Stimulated activated CD4-positive, alpha-beta T cell treated with anti-CD3 and anti-CD28 coated beads, Interleukin-15, amount 100 ng/mL, for 1 hour (primary cell): ENCODE measurements around the gene IMMP2L.

Experiments used
- DNase-seq, 2 donors: peaks; one replicate each; pipeline ENCODE4 v3.0.0-alpha.2; 2020; ENCODE audit warnings: low read depth in 1 of 2, low spot score in 1 of 2

Gene IMMP2L

GRCh38 chr7:111168182-111168581 is 394.1 kb downstream of the IMMP2L start:
- no peak for DNase-seq

DNA sequence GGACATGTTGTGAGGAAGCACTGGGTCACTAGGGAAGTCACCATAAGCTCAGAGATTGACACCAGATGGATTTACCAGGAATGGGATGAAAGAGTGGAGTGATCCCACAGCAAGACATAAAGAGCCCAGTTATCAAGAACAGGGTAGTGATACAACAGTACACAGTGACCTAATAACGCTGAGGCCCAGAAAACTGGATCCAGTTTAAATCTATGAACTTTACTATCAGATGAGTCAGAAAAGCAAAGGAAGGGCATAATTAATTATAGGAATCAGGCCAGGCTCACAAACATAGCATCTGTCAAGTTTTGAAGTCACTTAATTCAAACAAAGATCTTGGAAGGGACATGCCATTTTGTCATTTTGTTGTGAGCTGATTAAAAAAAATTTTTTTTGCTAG is 397.9 kb downstream of the IMMP2L start:
- DNase-seq: no peak

GRCh38 chr7:111162692-111163091 is 399.6 kb downstream of the IMMP2L start:
- no peak for DNase-seq

GRCh38 chr7:111160297-111160696 is 402.0 kb downstream of the IMMP2L start:
- no peak for DNase-seq

GRCh38 chr7:111159426-111159825 is 402.9 kb downstream of the IMMP2L start:
- DNase-seq: no peak

GRCh38 chr7:111150709-111151108 is 411.6 kb downstream of the IMMP2L start:
- no peak for DNase-seq

GRCh38 chr7:111147708-111148533 is 414.4 kb downstream of the IMMP2L start:
- DNase-seq: no peak

DNA sequence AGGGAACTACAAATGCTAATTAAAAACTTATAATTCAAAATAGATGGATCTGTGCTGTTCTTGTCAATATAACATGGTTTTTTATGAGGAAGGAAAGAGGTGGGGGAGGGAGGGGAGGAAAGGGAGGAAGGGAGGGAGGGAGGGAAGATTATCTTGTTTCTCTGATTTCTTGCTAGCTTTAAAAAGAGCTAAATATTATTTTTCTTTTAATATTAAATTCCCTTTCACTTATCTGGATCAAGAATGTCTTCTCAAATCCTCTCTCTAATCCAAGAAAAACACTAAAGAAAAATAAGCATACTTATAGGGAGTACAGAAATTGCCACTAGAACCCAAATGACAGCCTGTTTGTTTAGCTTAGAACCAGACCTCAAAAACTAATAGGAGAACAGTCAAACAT is 416.2 kb downstream of the IMMP2L start:
- DNase-seq: no peak

- DNase-seq: no peak
Observed at GRCh38 chr7:111145472-111145871, 416.8 kb downstream of the IMMP2L start.

- DNase-seq: no peak
Observed at GRCh38 chr7:111140091-111140865, 422.0 kb downstream of the IMMP2L start.

DNA sequence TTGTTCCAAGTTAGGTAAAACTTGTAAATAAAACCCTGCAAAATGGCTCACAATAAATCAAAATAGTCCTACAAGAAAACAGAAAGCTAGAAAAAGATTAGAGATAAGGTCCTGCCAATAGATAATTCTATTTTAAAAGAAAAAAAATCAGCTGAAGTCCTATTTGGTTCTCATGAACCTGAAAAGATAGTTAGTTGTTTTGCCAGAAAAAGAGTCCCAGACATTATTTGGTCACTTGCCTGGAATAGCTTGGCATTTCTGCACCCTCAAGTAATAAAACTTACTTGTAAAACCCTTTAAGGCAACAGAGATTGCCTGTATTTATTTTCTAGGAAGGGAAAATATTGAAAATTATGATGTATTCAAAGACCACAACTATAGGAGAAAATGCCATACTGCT is 423.7 kb downstream of the IMMP2L start:
- DNase-seq: no peak

GRCh38 chr7:111138193-111138569 is 424.1 kb downstream of the IMMP2L start:
- peak in 1 of 2 donors; percentile 17 for DNase-seq

GRCh38 chr7:111137296-111138192 is 424.7 kb downstream of the IMMP2L start:
- peak in 1 of 2 donors; percentile 5 for DNase-seq

GRCh38 chr7:111132833-111133232 is 429.5 kb downstream of the IMMP2L start:
- no peak for DNase-seq

GRCh38 chr7:111129435-111129834 is 432.9 kb downstream of the IMMP2L start:
- no peak for DNase-seq

- no peak for DNase-seq
Observed at GRCh38 chr7:111126987-111127386, 435.3 kb downstream of the IMMP2L start.

GRCh38 chr7:111115966-111116365 is 446.3 kb downstream of the IMMP2L start:
- DNase-seq: no peak

- DNase-seq: no peak
Observed at GRCh38 chr7:111113263-111114017, 448.9 kb downstream of the IMMP2L start.

DNA sequence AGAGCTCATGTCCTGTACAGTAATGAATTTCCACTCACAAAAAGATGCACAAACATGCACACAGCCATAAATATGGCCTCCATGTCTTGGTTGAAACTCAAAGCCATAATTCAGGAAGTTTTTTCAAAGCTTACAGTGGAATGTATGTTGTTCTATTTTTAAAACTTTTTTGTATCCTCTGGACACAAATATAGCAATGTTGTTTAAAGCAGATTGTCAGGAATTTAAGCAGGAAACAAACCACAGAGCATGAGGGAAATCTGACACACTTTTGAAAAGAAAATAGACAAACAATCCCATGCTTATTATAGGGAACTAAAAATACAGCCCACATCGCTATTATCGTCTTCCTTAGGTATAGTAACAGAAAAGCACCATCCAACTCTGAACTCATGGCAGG is 449.9 kb downstream of the IMMP2L start:
- DNase-seq: no peak

- no peak for DNase-seq
Observed at GRCh38 chr7:111108496-111108895, 453.8 kb downstream of the IMMP2L start.

DNA sequence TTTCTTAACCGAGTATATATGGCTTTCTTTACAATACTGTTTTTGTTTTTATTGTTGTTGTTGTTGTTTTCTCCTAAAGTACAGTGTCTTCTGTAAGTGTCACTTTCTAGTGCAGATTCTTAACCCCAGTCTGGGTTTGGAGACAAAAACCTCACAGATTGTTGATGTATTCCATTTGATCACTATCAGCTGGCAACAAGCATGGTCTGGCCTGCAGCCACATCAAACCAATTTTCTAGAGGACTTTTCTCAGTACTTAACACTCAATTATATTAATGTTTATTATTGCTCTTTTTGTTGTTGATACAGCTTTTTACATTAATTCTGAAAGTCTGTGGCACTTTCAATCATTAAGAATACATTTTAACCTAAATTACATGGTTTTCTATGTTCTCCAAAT is 454.3 kb downstream of the IMMP2L start:
- no peak for DNase-seq
